Measurements from ENCODE around the gene ATR. TPM values are rescaled to one million over a fixed set of nuclear protein-coding genes. Genes with fewer than 3 reads are reported as not detected.

ATR gene
- total RNA-seq, 4 donors from 2014 or later: 9.5 to 16.6 (median 13.3) TPM

GRCh38 chr3:142502187-142502985, 76.1 kb downstream of the ATR start:
- DNase-seq (ENCODE audit: extremely low spot score): no peak
- WGBS: 98% methylated on average over 2 of the region's 2 CpGs
- no peak overlapping the region for H3K27ac ChIP-seq (replicated peaks in 1 of 4)
- H3K27me3 ChIP-seq: no peaks in the 10 kb centered on the region
- H3K36me3 ChIP-seq: peaks cover 15 to 78% (median 44%) of the 10 kb centered on the region in 4 donors
- H3K4me3 ChIP-seq: no peak overlapping the region
- no peaks in the 10 kb centered on the region for H3K4me1 ChIP-seq
- H3K9me3 ChIP-seq: no peaks in the 10 kb centered on the region
- no peak for TF ChIP-seq CTCF (IDR thresholded peaks at IDR 0.05)
- intact Hi-C loops (cut with DNase I): no loop called here

- H3K4me1 ChIP-seq: no peaks in the 10 kb centered on the region
- intact Hi-C loops (cut with DNase I): no loop called here
- peaks cover 21 to 76% (median 43%) of the 10 kb centered on the region in 4 donors for H3K36me3 ChIP-seq
- no peak overlapping the region for H3K4me3 ChIP-seq
- no peak overlapping the region for H3K27ac ChIP-seq (replicated peaks in 1 of 4)
- no peak for TF ChIP-seq CTCF (IDR thresholded peaks at IDR 0.05)
- no peak for TF ChIP-seq POLR2AphosphoS5 (IDR thresholded peaks at IDR 0.05)
- TF ChIP-seq EP300 (IDR thresholded peaks at IDR 0.05): no peak
- TF ChIP-seq POLR2A (IDR thresholded peaks at IDR 0.05; ENCODE audit: low read depth): no peak
- H3K9me3 ChIP-seq: no peaks in the 10 kb centered on the region
- no peaks in the 10 kb centered on the region for H3K27me3 ChIP-seq
- 93% methylated on average over 5 of the region's 5 CpGs for WGBS
- DNase-seq (ENCODE audit: extremely low spot score): no peak
These were observed 77.3 kb downstream of the ATR start for GRCh38 chr3:142501004-142501926.

GRCh38 chr3:142500211-142500610, 78.3 kb downstream of the ATR start:
- intact Hi-C loops (cut with DNase I): no loop called here
- Histone ChIP-seq H3K9me3 (no peaks in the 10 kb centered on the region), H3K27me3 (no peaks in the 10 kb centered on the region), H3K4me1 (no peaks in the 10 kb centered on the region), H3K27ac (replicated peaks in 1 of 4) (no peak overlapping the region), H3K36me3 (peaks cover 26 to 78% (median 43%) of the 10 kb centered on the region in 4 donors), H3K4me3 (no peak overlapping the region)
- TF ChIP-seq POLR2AphosphoS5 (IDR thresholded peaks at IDR 0.05) (no peak), EP300 (IDR thresholded peaks at IDR 0.05) (no peak), POLR2A (IDR thresholded peaks at IDR 0.05; ENCODE audit: low read depth) (no peak), CTCF (IDR thresholded peaks at IDR 0.05) (no peak)
- 92% methylated on average over 2 of the region's 2 CpGs for WGBS
- no peak for DNase-seq (ENCODE audit: extremely low spot score)

GRCh38 chr3:142498397-142499180, 79.9 kb downstream of the ATR start:
- DNase-seq (ENCODE audit: extremely low spot score): no peak
- Histone ChIP-seq H3K4me1 (no peaks in the 10 kb centered on the region), H3K27ac (replicated peaks in 1 of 4) (no peak overlapping the region), H3K36me3 (peaks cover 21 to 76% (median 41%) of the 10 kb centered on the region in 4 donors), H3K27me3 (no peaks in the 10 kb centered on the region), H3K9me3 (no peaks in the 10 kb centered on the region), H3K4me3 (no peak overlapping the region)
- TF ChIP-seq POLR2AphosphoS5 (IDR thresholded peaks at IDR 0.05) (no peak), EP300 (IDR thresholded peaks at IDR 0.05) (no peak)
- intact Hi-C loops (cut with DNase I): no loop called here
- WGBS: 62% methylated on average over 2 of the region's 2 CpGs

Data from esophagus muscularis mucosa (tissue), 4 donors.